ENCODE measurements around the gene SERPINB7.

Gene SERPINB7

DNA sequence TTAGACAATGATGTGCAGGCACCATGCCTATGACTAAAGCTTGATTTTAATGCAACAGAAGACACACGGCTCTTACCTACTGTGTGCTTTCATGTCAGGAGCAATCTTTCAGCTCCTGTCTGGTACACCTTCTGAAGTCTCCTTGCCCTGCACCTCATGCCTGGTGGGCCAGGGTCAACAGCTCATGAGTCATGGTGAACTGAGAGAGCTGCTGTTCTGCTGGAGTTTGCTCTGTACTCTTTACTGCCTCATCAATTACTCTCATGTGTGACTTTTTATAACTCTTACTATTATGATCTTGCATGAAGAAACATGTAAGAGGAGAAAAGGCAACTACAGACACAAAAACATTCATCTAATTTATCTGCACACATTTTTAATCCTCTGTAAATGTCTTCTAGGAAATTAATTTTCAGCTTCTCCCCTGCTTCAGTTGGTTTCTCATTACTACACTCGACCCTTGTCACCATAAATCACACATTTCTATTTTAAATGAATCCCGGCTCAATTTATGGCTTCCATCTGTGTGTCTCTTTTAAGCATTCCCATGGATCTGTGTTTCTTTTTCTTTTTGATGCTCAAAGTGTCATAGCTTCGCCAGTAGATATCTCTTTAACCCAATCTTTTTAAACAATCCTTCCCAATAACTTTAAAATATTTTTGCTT, 9.7 kb downstream of the SERPINB7 start:
- H3K9me3 ChIP-seq (replicated peaks in 1 of 2; ENCODE audit: control insufficient read depth in 2 of 2, insufficient read depth in 1 of 2, low read depth in 1 of 2, low read length in 2 of 2): no peaks in the 10 kb centered on the region
- WGBS, 2 donors (ENCODE audit: extremely low coverage in 2 of 2, insufficient read length in 2 of 2, insufficient replicate concordance in 1 of 2): no CpG with 5 or more reads among the region's 4 CpGs
- H2AK5ac ChIP-seq (ENCODE audit: low read depth, low read length): no peak overlapping the region

DNA sequence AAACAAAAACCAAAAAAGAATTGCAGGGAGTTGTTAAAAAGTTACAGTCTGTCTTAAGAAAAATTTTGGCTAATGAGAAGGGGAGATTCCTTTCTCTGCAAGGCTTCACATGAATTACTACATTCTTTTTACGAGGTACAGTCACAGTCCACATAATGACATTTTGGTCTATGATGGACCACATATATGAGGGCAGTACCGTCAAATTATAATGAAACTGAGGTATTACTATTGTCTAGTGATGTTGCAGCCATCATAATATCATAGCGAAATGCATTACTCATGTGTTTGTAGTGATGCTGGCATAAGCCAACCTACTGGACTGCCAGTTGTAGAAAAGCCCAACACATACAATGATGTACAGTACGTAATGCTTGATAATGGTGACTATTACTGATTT, 12.5 kb downstream of the SERPINB7 start:
- no peak overlapping the region for H2BK12ac ChIP-seq (ENCODE audit: low read length)
- no peak overlapping the region for H3K4me2 ChIP-seq (ENCODE audit: insufficient read depth, low read length, poor library complexity, severe bottlenecking)
- no CpG with 5 or more reads among the region's 4 CpGs for WGBS, 2 donors (ENCODE audit: extremely low coverage in 2 of 2, insufficient read length in 2 of 2, insufficient replicate concordance in 1 of 2)
- no peak for DNase-seq (ENCODE audit: low spot score)
- H3K23ac ChIP-seq (ENCODE audit: low read depth, low read length, poor library complexity): no peak overlapping the region
- no peak overlapping the region for H2BK5ac ChIP-seq (ENCODE audit: low read length)
- no peak overlapping the region for H3K4me3 ChIP-seq (ENCODE audit: low read length in 2 of 2)
- H3K18ac ChIP-seq (ENCODE audit: low read length): no peak overlapping the region
- no peaks in the 10 kb centered on the region for H3K4me1 ChIP-seq (ENCODE audit: control insufficient read depth in 2 of 2, insufficient read depth in 1 of 2, low read depth in 1 of 2, low read length in 2 of 2)
- no peak overlapping the region for H3K4ac ChIP-seq (ENCODE audit: low read length)
- H4K91ac ChIP-seq (ENCODE audit: low read depth, low read length, poor library complexity): no peak overlapping the region
- no peak overlapping the region for H2BK15ac ChIP-seq (ENCODE audit: low read length)
- H2AK5ac ChIP-seq (ENCODE audit: low read depth, low read length): no peak overlapping the region
- H2AFZ ChIP-seq (ENCODE audit: low read length): no peak overlapping the region
- H3K9ac ChIP-seq (ENCODE audit: low read depth, low read length, poor library complexity): no peak overlapping the region
- no peak overlapping the region for H4K8ac ChIP-seq (ENCODE audit: low read depth, low read length)
- no peak overlapping the region for H2BK120ac ChIP-seq (ENCODE audit: low read depth, low read length)
- no peak overlapping the region for H3K27ac ChIP-seq (replicated peaks; ENCODE audit: low read length)
- H3K36me3 ChIP-seq (replicated peaks in 1 of 2; ENCODE audit: control insufficient read depth in 2 of 2, insufficient read depth in 2 of 2, low read length in 2 of 2): no peaks in the 10 kb centered on the region
- no peak overlapping the region for H3K14ac ChIP-seq (ENCODE audit: low read length)
- H3K79me1 ChIP-seq (ENCODE audit: low read depth, low read length): no peaks in the 10 kb centered on the region
- H3K27me3 ChIP-seq (ENCODE audit: control insufficient read depth in 3 of 3, insufficient read depth in 3 of 3, low read depth in 1 of 3, low read length in 3 of 3): no peaks in the 10 kb centered on the region
- no peaks in the 10 kb centered on the region for H3K9me3 ChIP-seq (replicated peaks in 1 of 2; ENCODE audit: control insufficient read depth in 2 of 2, insufficient read depth in 1 of 2, low read depth in 1 of 2, low read length in 2 of 2)

More for the DNA sequence above, 9.7 kb downstream of the SERPINB7 start:
- Histone ChIP-seq H4K8ac (ENCODE audit: low read depth, low read length) (no peak overlapping the region), H3K14ac (ENCODE audit: low read length) (no peak overlapping the region), H4K91ac (ENCODE audit: low read depth, low read length, poor library complexity) (no peak overlapping the region), H2BK5ac (ENCODE audit: low read length) (no peak overlapping the region), H3K36me3 (replicated peaks in 1 of 2; ENCODE audit: control insufficient read depth in 2 of 2, insufficient read depth in 2 of 2, low read length in 2 of 2) (no peaks in the 10 kb centered on the region), H3K4me3 (ENCODE audit: low read length in 2 of 2) (no peak overlapping the region), H3K23ac (ENCODE audit: low read depth, low read length, poor library complexity) (no peak overlapping the region), H3K4me2 (ENCODE audit: insufficient read depth, low read length, poor library complexity, severe bottlenecking) (no peak overlapping the region), H3K27me3 (ENCODE audit: control insufficient read depth in 3 of 3, insufficient read depth in 3 of 3, low read depth in 1 of 3, low read length in 3 of 3) (no peaks in the 10 kb centered on the region), H2BK15ac (ENCODE audit: low read length) (no peak overlapping the region), H2BK120ac (ENCODE audit: low read depth, low read length) (no peak overlapping the region), H3K9ac (ENCODE audit: low read depth, low read length, poor library complexity) (no peak overlapping the region), H3K18ac (ENCODE audit: low read length) (no peak overlapping the region), H3K79me1 (ENCODE audit: low read depth, low read length) (no peaks in the 10 kb centered on the region), H3K4ac (ENCODE audit: low read length) (no peak overlapping the region), H3K27ac (replicated peaks; ENCODE audit: low read length) (no peak overlapping the region), H3K4me1 (ENCODE audit: control insufficient read depth in 2 of 2, insufficient read depth in 1 of 2, low read depth in 1 of 2, low read length in 2 of 2) (no peaks in the 10 kb centered on the region), H2BK12ac (ENCODE audit: low read length) (no peak overlapping the region), H2AFZ (ENCODE audit: low read length) (no peak overlapping the region)
- DNase-seq (ENCODE audit: low spot score): no peak

DNA sequence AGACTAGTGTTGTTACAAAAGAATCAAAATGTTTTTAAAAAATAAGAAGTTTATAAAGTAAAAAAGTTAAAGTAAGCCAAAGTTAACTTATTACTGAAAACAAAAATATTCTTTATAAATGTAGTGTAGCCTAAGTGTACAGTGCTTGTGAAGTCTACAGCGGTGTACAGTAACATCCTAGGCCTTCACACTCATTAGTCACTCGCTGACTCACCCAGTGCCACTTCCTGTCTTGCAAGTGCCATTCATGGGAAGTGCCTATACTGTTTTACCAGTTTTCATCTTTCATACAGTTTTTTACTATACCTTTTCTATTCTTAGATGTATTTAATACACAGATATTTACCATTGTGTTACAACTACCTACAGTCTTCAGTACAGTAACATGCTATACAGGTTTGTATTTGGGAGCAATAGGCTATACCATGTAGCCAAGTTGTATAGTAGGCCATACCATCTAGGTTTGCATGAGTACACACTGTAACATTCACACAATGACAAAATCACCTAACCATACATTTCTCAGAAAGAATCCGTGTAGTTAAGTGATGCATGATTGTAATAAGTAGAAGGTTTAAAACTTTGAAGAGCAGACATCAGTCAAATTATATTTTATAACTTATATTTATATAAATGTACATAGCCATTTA, 13.4 kb downstream of the SERPINB7 start:
- WGBS, 2 donors (ENCODE audit: extremely low coverage in 2 of 2, insufficient read length in 2 of 2, insufficient replicate concordance in 1 of 2): no CpG with 5 or more reads among the region's 3 CpGs

DNA sequence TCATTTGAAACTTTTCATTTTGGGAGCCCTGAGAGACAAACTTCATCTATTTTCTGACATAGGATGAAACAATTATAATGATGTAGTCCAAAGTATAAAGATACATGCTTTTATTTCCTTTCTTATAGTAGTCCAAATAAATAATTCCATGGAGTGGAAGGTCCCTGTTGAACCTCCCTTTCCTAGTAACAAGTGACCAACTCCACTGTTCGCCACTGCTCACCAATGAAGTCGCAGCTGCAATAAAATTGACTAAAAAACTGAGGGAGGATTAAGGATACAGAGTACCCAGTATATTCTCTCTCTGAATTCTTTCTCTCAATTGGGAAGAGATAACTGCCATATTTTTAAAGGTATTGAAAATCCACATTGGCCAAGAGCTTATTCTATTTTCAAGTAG, 14.1 kb downstream of the SERPINB7 start:
- H3K36me3 ChIP-seq (replicated peaks in 1 of 2; ENCODE audit: control insufficient read depth in 2 of 2, insufficient read depth in 2 of 2, low read length in 2 of 2): no peaks in the 10 kb centered on the region
- no peaks in the 10 kb centered on the region for H3K4me1 ChIP-seq (ENCODE audit: control insufficient read depth in 2 of 2, insufficient read depth in 1 of 2, low read depth in 1 of 2, low read length in 2 of 2)
- no peak overlapping the region for H2AK5ac ChIP-seq (ENCODE audit: low read depth, low read length)
- no peak overlapping the region for H3K9ac ChIP-seq (ENCODE audit: low read depth, low read length, poor library complexity)
- no CpG with 5 or more reads among the region's 2 CpGs for WGBS, 2 donors (ENCODE audit: extremely low coverage in 2 of 2, insufficient read length in 2 of 2, insufficient replicate concordance in 1 of 2)
- H2BK12ac ChIP-seq (ENCODE audit: low read length): no peak overlapping the region
- H4K91ac ChIP-seq (ENCODE audit: low read depth, low read length, poor library complexity): no peak overlapping the region
- H3K27ac ChIP-seq (replicated peaks; ENCODE audit: low read length): no peak overlapping the region
- no peak overlapping the region for H2BK120ac ChIP-seq (ENCODE audit: low read depth, low read length)
- no peak overlapping the region for H4K8ac ChIP-seq (ENCODE audit: low read depth, low read length)
- H3K4ac ChIP-seq (ENCODE audit: low read length): no peak overlapping the region
- H3K14ac ChIP-seq (ENCODE audit: low read length): no peak overlapping the region
- no peaks in the 10 kb centered on the region for H3K9me3 ChIP-seq (replicated peaks in 1 of 2; ENCODE audit: control insufficient read depth in 2 of 2, insufficient read depth in 1 of 2, low read depth in 1 of 2, low read length in 2 of 2)
- H3K18ac ChIP-seq (ENCODE audit: low read length): no peak overlapping the region
- no peak overlapping the region for H3K4me2 ChIP-seq (ENCODE audit: insufficient read depth, low read length, poor library complexity, severe bottlenecking)
- DNase-seq (ENCODE audit: low spot score): no peak
- no peak overlapping the region for H2BK5ac ChIP-seq (ENCODE audit: low read length)
- H3K23ac ChIP-seq (ENCODE audit: low read depth, low read length, poor library complexity): no peak overlapping the region
- H3K4me3 ChIP-seq (ENCODE audit: low read length in 2 of 2): no peak overlapping the region
- no peaks in the 10 kb centered on the region for H3K27me3 ChIP-seq (ENCODE audit: control insufficient read depth in 3 of 3, insufficient read depth in 3 of 3, low read depth in 1 of 3, low read length in 3 of 3)
- H2AFZ ChIP-seq (ENCODE audit: low read length): no peak overlapping the region
- H2BK15ac ChIP-seq (ENCODE audit: low read length): no peak overlapping the region
- no peaks in the 10 kb centered on the region for H3K79me1 ChIP-seq (ENCODE audit: low read depth, low read length)

More for the DNA sequence above, 13.4 kb downstream of the SERPINB7 start:
- Histone ChIP-seq H3K27me3 (ENCODE audit: control insufficient read depth in 3 of 3, insufficient read depth in 3 of 3, low read depth in 1 of 3, low read length in 3 of 3) (no peaks in the 10 kb centered on the region), H2BK12ac (ENCODE audit: low read length) (no peak overlapping the region), H4K91ac (ENCODE audit: low read depth, low read length, poor library complexity) (no peak overlapping the region), H3K18ac (ENCODE audit: low read length) (no peak overlapping the region), H3K27ac (replicated peaks; ENCODE audit: low read length) (no peak overlapping the region), H3K23ac (ENCODE audit: low read depth, low read length, poor library complexity) (no peak overlapping the region), H3K9ac (ENCODE audit: low read depth, low read length, poor library complexity) (no peak overlapping the region), H4K8ac (ENCODE audit: low read depth, low read length) (no peak overlapping the region), H2BK15ac (ENCODE audit: low read length) (no peak overlapping the region), H3K14ac (ENCODE audit: low read length) (no peak overlapping the region), H3K79me1 (ENCODE audit: low read depth, low read length) (no peaks in the 10 kb centered on the region), H3K4me3 (ENCODE audit: low read length in 2 of 2) (no peak overlapping the region), H2AFZ (ENCODE audit: low read length) (no peak overlapping the region), H2AK5ac (ENCODE audit: low read depth, low read length) (no peak overlapping the region), H2BK5ac (ENCODE audit: low read length) (no peak overlapping the region), H3K4me1 (ENCODE audit: control insufficient read depth in 2 of 2, insufficient read depth in 1 of 2, low read depth in 1 of 2, low read length in 2 of 2) (no peaks in the 10 kb centered on the region), H2BK120ac (ENCODE audit: low read depth, low read length) (no peak overlapping the region), H3K9me3 (replicated peaks in 1 of 2; ENCODE audit: control insufficient read depth in 2 of 2, insufficient read depth in 1 of 2, low read depth in 1 of 2, low read length in 2 of 2) (no peaks in the 10 kb centered on the region), H3K4ac (ENCODE audit: low read length) (no peak overlapping the region), H3K4me2 (ENCODE audit: insufficient read depth, low read length, poor library complexity, severe bottlenecking) (no peak overlapping the region), H3K36me3 (replicated peaks in 1 of 2; ENCODE audit: control insufficient read depth in 2 of 2, insufficient read depth in 2 of 2, low read length in 2 of 2) (no peaks in the 10 kb centered on the region)
- no peak for DNase-seq (ENCODE audit: low spot score)

Data from neuronal stem cell (in vitro differentiated cells).